Glutamatergic neuron (in vitro differentiated cells): ENCODE measurements around the gene SGCD. TPM values are rescaled to one million over a fixed set of nuclear protein-coding genes. Genes with fewer than 3 reads are reported as not detected.

Experiments used
- DNase-seq: peaks from one replicate; pipeline ENCODE4 v3.0.0; 2022
- H3K27ac Mint-ChIP-seq: one replicate; pipeline ENCODE4 v1.8.0; 2020; ENCODE audit warnings: mild to moderate bottlenecking, mixed read lengths, inconsistent platforms; ENCODE audit not compliant: unreplicated experiment
- H3K27me3 Mint-ChIP-seq: one replicate; pipeline ENCODE4 v1.8.0; 2020; ENCODE audit warnings: mild to moderate bottlenecking, moderate library complexity, mixed read lengths, inconsistent platforms; ENCODE audit not compliant: unreplicated experiment
- H3K36me3 Mint-ChIP-seq: one replicate; pipeline ENCODE4 v1.8.0; 2020; ENCODE audit warnings: mild to moderate bottlenecking, mixed read lengths, inconsistent platforms; ENCODE audit not compliant: unreplicated experiment
- H3K4me1 Mint-ChIP-seq: one replicate; pipeline ENCODE4 v1.8.0; 2020; ENCODE audit warnings: mild to moderate bottlenecking, low read depth, mixed read lengths, inconsistent platforms; ENCODE audit not compliant: unreplicated experiment
- H3K4me3 Mint-ChIP-seq: one replicate; pipeline ENCODE4 v1.8.0; 2020; ENCODE audit warnings: mild to moderate bottlenecking, mixed read lengths, inconsistent platforms; ENCODE audit not compliant: unreplicated experiment
- H3K9me3 Mint-ChIP-seq: one replicate; pipeline ENCODE4 v1.8.0; 2020; ENCODE audit warnings: mild to moderate bottlenecking, moderate library complexity, mixed read lengths, inconsistent platforms; ENCODE audit not compliant: unreplicated experiment
- total RNA-seq: library from RNA; stranded (reverse); fragmentation: NEBNext Ultra II Directional; extraction: Animal tissue kit (Norgen Biotek cat#: 25700); gene quantifications from one replicate; pipeline ENCODE4 v1.2.1, GENCODE V29; 2021; ENCODE audit not compliant: unreplicated experiment
- TF ChIP-seq, protein P1 (sequence below): fragments of 200-600 bp; sonication (generic); IDR thresholded peaks from one replicate; pipeline ENCODE4 v1.5.0; 2021; ENCODE audit not compliant: partially characterized antibody, unreplicated experiment

SGCD gene
- total RNA-seq, 1 donor from 2014 or later: 0.20 TPM

DNA sequence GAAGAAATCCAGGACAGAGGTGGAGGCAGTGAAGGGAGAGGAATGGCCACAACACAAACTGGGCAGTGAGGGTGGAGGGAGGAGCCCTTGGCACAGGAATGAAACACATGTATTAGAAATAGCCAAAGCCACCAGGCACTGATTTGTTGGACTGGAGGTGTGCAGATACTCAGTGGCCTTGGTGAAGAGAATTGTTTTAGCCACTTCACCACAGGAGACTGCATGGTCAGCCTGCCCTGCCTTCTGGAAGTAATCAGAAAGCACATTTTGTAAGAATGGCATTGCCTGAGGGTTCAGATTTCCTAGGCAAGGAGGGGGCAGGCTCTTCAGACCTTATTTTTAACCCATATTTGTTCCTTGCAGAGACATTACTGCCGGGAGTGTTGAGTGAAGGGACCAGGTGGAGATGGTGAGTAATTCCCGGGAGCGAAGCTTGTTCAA is 2.2 kb downstream of the SGCD start:
- H3K27ac Mint-ChIP-seq: no peak overlapping the region
- no peak for DNase-seq
- no peak overlapping the region for H3K4me3 Mint-ChIP-seq
- TF ChIP-seq, protein P1, sequence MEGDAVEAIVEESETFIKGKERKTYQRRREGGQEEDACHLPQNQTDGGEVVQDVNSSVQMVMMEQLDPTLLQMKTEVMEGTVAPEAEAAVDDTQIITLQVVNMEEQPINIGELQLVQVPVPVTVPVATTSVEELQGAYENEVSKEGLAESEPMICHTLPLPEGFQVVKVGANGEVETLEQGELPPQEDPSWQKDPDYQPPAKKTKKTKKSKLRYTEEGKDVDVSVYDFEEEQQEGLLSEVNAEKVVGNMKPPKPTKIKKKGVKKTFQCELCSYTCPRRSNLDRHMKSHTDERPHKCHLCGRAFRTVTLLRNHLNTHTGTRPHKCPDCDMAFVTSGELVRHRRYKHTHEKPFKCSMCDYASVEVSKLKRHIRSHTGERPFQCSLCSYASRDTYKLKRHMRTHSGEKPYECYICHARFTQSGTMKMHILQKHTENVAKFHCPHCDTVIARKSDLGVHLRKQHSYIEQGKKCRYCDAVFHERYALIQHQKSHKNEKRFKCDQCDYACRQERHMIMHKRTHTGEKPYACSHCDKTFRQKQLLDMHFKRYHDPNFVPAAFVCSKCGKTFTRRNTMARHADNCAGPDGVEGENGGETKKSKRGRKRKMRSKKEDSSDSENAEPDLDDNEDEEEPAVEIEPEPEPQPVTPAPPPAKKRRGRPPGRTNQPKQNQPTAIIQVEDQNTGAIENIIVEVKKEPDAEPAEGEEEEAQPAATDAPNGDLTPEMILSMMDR: no peak
- no peaks in the 10 kb centered on the region for H3K27me3 Mint-ChIP-seq
- H3K36me3 Mint-ChIP-seq: no peaks in the 10 kb centered on the region
- H3K9me3 Mint-ChIP-seq: no peaks in the 10 kb centered on the region
- peaks cover 13% of the 10 kb centered on the region for H3K4me1 Mint-ChIP-seq

DNA sequence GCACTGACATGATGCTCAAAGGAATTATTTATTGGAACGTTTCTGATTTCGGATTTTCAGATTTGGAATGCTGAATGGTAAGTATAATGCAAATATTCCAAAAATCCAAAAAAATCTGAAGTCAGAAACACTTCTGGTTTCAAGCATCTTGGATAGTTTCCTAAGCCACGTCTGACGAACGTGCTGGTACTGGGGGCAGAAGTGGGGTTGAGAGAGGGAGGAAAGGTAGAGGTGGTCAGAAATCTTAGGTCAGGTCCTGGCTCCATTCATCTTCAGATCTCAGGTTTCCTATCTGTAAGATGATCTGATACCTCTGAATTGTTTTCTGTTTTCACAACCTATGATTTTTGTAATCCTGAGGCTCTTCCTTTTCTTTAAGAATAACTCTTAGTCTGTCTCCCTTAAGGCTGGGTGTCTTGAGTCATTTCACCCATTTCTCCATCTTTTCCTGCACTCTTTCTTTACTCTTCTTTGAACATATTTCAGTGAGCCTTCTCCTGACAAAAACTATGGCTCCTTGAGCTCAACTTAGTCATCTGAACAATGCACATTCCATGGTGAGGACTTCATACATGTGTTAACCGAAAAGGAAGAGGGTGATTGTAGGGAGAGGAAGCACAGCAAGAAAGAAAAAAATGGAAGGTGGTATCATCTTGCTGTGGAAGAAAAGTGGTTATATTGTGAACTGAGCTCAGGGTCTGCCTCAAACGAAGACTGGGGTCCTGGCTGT is 3.3 kb downstream of the SGCD start:
- Mint-ChIP-seq H3K9me3 (no peaks in the 10 kb centered on the region), H3K36me3 (no peaks in the 10 kb centered on the region), H3K4me3 (no peak overlapping the region), H3K27me3 (no peaks in the 10 kb centered on the region), H3K4me1 (peaks cover 13% of the 10 kb centered on the region), H3K27ac (no peak overlapping the region)
- no peak for DNase-seq
- TF ChIP-seq, protein P1: no peak

DNA sequence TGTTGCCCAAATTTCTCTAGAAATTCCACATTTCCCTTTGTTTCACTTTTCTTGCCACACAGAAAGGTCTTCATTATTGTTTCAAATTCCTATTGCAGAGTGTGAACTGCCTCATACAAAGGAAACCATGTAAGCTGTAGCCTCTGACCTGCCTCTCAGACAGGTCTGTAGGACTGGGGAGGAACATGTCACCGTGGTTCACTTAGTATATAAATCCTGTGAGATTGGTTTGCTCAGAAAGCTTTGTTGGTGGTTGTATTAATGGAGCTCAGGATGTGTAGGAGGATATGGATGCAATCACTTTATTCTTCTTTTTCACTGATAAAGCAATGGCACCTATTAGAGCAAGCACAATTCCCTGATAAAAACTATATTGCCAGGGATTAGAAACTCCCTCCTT is 4.2 kb downstream of the SGCD start:
- H3K9me3 Mint-ChIP-seq: no peaks in the 10 kb centered on the region
- no peak overlapping the region for H3K27ac Mint-ChIP-seq
- H3K27me3 Mint-ChIP-seq: no peaks in the 10 kb centered on the region
- no peak overlapping the region for H3K4me3 Mint-ChIP-seq
- H3K4me1 Mint-ChIP-seq: peaks cover 11% of the 10 kb centered on the region
- peaks cover 3% of the 10 kb centered on the region for H3K36me3 Mint-ChIP-seq
- TF ChIP-seq, protein P1: no peak
- no peak for DNase-seq

DNA sequence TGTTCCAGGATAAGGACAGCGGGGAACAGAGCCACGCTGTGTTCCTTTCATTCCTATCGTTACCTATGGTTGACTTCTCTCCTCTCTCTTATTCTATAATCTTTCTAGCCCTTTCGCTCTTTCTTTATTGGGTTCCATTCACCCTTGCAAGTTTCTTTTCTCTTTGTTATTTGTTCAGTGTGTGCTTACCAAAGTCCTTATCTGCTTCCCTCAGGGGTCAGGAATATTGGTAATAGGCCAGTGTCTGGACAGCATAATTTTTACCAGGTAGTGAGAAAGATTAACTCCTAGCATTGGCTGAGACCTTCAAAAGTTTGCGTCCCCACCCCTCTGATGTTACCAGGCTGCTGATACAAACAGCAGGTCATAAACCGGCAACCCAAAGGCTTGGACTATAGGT is 4.9 kb downstream of the SGCD start:
- Mint-ChIP-seq H3K4me3 (no peak overlapping the region), H3K36me3 (peaks cover 5% of the 10 kb centered on the region), H3K27ac (no peak overlapping the region), H3K4me1 (peaks cover 6% of the 10 kb centered on the region), H3K27me3 (no peaks in the 10 kb centered on the region), H3K9me3 (no peaks in the 10 kb centered on the region)
- DNase-seq: no peak
- TF ChIP-seq, protein P1: no peak

DNA sequence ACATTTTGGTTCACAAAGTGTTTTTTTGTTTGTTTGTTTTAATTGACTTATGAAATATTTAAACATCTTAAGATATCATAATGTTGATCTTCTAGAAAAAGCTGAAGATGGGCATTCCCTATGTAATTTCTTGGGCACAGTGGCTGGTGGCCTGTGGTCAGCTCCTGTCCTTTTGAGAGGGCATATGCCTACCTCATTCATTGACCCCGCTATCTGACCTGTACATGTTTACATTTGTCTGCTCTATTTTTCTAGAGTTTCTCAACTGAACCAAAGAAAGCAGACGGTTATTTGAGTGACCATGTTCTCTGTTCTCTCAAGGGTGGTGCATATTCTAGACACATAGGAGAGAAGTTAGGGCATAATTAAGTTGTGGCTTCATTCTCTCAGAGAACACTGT is 5.3 kb downstream of the SGCD start:
- TF ChIP-seq, protein P1: no peak
- no peak overlapping the region for H3K27ac Mint-ChIP-seq
- peaks cover 2% of the 10 kb centered on the region for H3K4me1 Mint-ChIP-seq
- DNase-seq: no peak
- peaks cover 5% of the 10 kb centered on the region for H3K36me3 Mint-ChIP-seq
- no peaks in the 10 kb centered on the region for H3K27me3 Mint-ChIP-seq
- no peaks in the 10 kb centered on the region for H3K9me3 Mint-ChIP-seq
- no peak overlapping the region for H3K4me3 Mint-ChIP-seq
